Osteoblast (primary cell): ENCODE data around the gene GPN1. TPM values are rescaled to one million over a fixed set of nuclear protein-coding genes. Genes with fewer than 3 reads are reported as not detected.
"Not testable (repeated sequence)": the region's sequence is repeated elsewhere in the genome, so short reads cannot be mapped to it uniquely, and the experiment has no call there.

Experiments used
- DNase-seq: peaks from one replicate; pipeline ENCODE4 v3.0.0; 2011; ENCODE audit warnings: low spot score, mixed read lengths; ENCODE audit not compliant: insufficient read length; ENCODE audit errors: missing footprints
- H2AFZ ChIP-seq: 2 replicates; pipeline ENCODE4 v1.6.0; 2011; ENCODE audit warnings: mild to moderate bottlenecking, low read length
- H3K27ac ChIP-seq: 2 replicates; pipeline ENCODE4 v1.5.1; 2011; ENCODE audit warnings: mild to moderate bottlenecking, low read depth, low read length, moderate library complexity
- H3K27me3 ChIP-seq: 2 replicates; pipeline ENCODE4 v1.6.0; 2012; ENCODE audit warnings: mild to moderate bottlenecking, control low read depth, inconsistent platforms, low read length, moderate library complexity; ENCODE audit not compliant: insufficient read depth
- H3K36me3 ChIP-seq: 2 replicates; pipeline ENCODE4 v1.5.1; 2011; ENCODE audit warnings: mild to moderate bottlenecking, low read length, control low read depth, moderate library complexity; ENCODE audit not compliant: insufficient read depth
- H3K4me1 ChIP-seq: 2 replicates; pipeline ENCODE4 v1.5.1; 2011; ENCODE audit warnings: mild to moderate bottlenecking, low read length, control low read depth, moderate library complexity; ENCODE audit not compliant: insufficient read depth
- H3K4me2 ChIP-seq: 2 replicates; pipeline ENCODE4 v1.6.0; 2011; ENCODE audit warnings: mild to moderate bottlenecking, low read length; ENCODE audit not compliant: insufficient read depth
- H3K4me3 ChIP-seq: fragments of 200-600 bp; sonication (generic); 3 replicates; pipeline ENCODE4 v1.5.1; 2012; ENCODE audit warnings: mild to moderate bottlenecking, low read length, inconsistent platforms; ENCODE audit not compliant: insufficient read depth
- H3K79me2 ChIP-seq: 2 replicates; pipeline ENCODE4 v1.6.0; 2012; ENCODE audit warnings: mild to moderate bottlenecking, low read length, control low read depth, inconsistent platforms; ENCODE audit not compliant: insufficient read depth
- H3K9me3 ChIP-seq: 2 replicates; pipeline ENCODE4 v1.5.1; 2011; ENCODE audit warnings: low read depth, low read length, control low read depth
- H4K20me1 ChIP-seq: 2 replicates; pipeline ENCODE4 v1.6.0; 2012; ENCODE audit warnings: mild to moderate bottlenecking, low read length, control low read depth; ENCODE audit not compliant: insufficient read depth
- CTCF ChIP-seq: IDR thresholded peaks from 2 replicates; pipeline ENCODE4 v1.5.1; 2011; ENCODE audit warnings: mild to moderate bottlenecking, low read depth, low read length, moderate library complexity; ENCODE audit errors: extremely low read depth
- total RNA-seq: library from RNA; depleted of rRNA; stranded (reverse); fragments of >200 nt; gene quantifications from 2 replicates; pipeline ENCODE4 v1.2.3, GENCODE V29; 2012

Gene GPN1
- total RNA-seq, 1 donor: 27.5 TPM

- Histone ChIP-seq H3K4me1 (peaks cover 21% of the 10 kb centered on the region), H3K9me3 (no peaks in the 10 kb centered on the region), H3K79me2 (no peaks in the 10 kb centered on the region), H3K36me3 (peaks cover 38% of the 10 kb centered on the region), H3K27ac (no peak overlapping the region), H4K20me1 (no peaks in the 10 kb centered on the region), H3K4me2 (no peak overlapping the region), H3K27me3 (no peaks in the 10 kb centered on the region), H3K4me3 (no peak overlapping the region), H2AFZ (no peak overlapping the region)
- DNase-seq: no peak
- TF ChIP-seq CTCF: peak; percentile 11
These were observed 7.3 kb upstream of the GPN1 start for GRCh38 chr2:27621524-27621923.

GRCh38 chr2:27622921-27623384 is 5.9 kb upstream of the GPN1 start:
- Histone ChIP-seq H3K36me3 (peaks cover 25% of the 10 kb centered on the region), H4K20me1 (no peaks in the 10 kb centered on the region), H3K9me3 (no peaks in the 10 kb centered on the region), H3K27ac (peak overlapping the region; percentile 35), H3K79me2 (no peaks in the 10 kb centered on the region), H3K4me1 (peaks cover 29% of the 10 kb centered on the region), H3K27me3 (no peaks in the 10 kb centered on the region), H2AFZ (no peak overlapping the region), H3K4me2 (peak overlapping the region; percentile 36), H3K4me3 (no peak overlapping the region)
- TF ChIP-seq CTCF: no peak
- peak; percentile 90 for DNase-seq

GRCh38 chr2:27624943-27625342 is 3.9 kb upstream of the GPN1 start:
- Histone ChIP-seq H3K9me3 (no peaks in the 10 kb centered on the region), H3K4me1 (peaks cover 39% of the 10 kb centered on the region), H3K27me3 (no peaks in the 10 kb centered on the region), H4K20me1 (no peaks in the 10 kb centered on the region), H2AFZ (no peak overlapping the region), H3K4me2 (no peak overlapping the region), H3K79me2 (peaks cover 13% of the 10 kb centered on the region), H3K36me3 (peaks cover 13% of the 10 kb centered on the region), H3K4me3 (no peak overlapping the region), H3K27ac (no peak overlapping the region)
- no peak for DNase-seq
- TF ChIP-seq CTCF: no peak

GRCh38 chr2:27626323-27626722 is 2.5 kb upstream of the GPN1 start:
- H3K4me2 ChIP-seq, H3K9me3 ChIP-seq, H3K36me3 ChIP-seq: not testable (repeated sequence)

GRCh38 chr2:27626921-27627320 is 1.9 kb upstream of the GPN1 start:
- DNase-seq, H3K4me2 ChIP-seq: not testable (repeated sequence)
- peak overlapping the region; percentile 89 for H3K27ac ChIP-seq

More at GRCh38 chr2:27626323-27626722, 2.5 kb upstream of the GPN1 start:
- DNase-seq, H4K20me1 ChIP-seq, H3K4me3 ChIP-seq, H2AFZ ChIP-seq, H3K27me3 ChIP-seq: not testable (repeated sequence)
- peaks cover 39% of the 10 kb centered on the region for H3K4me1 ChIP-seq
- H3K79me2 ChIP-seq: peaks cover 23% of the 10 kb centered on the region
- peak overlapping the region; percentile 89 for H3K27ac ChIP-seq

More at GRCh38 chr2:27626921-27627320, 1.9 kb upstream of the GPN1 start:
- H4K20me1 ChIP-seq, H3K27me3 ChIP-seq, H3K4me3 ChIP-seq, H2AFZ ChIP-seq, H3K9me3 ChIP-seq: not testable (repeated sequence)
- Histone ChIP-seq H3K79me2 (peaks cover 28% of the 10 kb centered on the region), H3K36me3 (peaks cover 13% of the 10 kb centered on the region), H3K4me1 (peaks cover 38% of the 10 kb centered on the region)
